Measurements from ENCODE around the gene ZNF560. TPM values are rescaled to one million over a fixed set of nuclear protein-coding genes. Genes with fewer than 3 reads are reported as not detected.
A peak's percentile ranks its signal among the peaks of the same experiment; 100 is the strongest.
"Not testable (repeated sequence)": the region's sequence is repeated elsewhere in the genome, so short reads cannot be mapped to it uniquely, and the experiment has no call there.

The ZNF560 gene
- not detected for total RNA-seq

- peaks cover 19% of the 10 kb centered on the region for H3K9me3 Mint-ChIP-seq
- ATAC-seq (no peak), DNase-seq (no peak)
- peak within 1 kb of the TSS; percentile 4 for H3K4me3 Mint-ChIP-seq
- peaks cover 5% of the 10 kb centered on the region for H3K4me1 Mint-ChIP-seq (ENCODE audit: low read depth)
- peaks cover 3% of the 10 kb centered on the region for H3K27me3 Mint-ChIP-seq (ENCODE audit: low read depth)
- no peaks in the 10 kb centered on the region for H3K36me3 Mint-ChIP-seq (ENCODE audit: insufficient read depth)
These were observed at the start of gene ZNF560 for GRCh38 chr19:9498183-9498902. ZNF560 (minus strand) TSS chr19:9498616; CDS start chr19:9475313, 23,303 bp downstream.

GRCh38 chr19:9547870-9548269 lies 49.5 kb upstream of the ZNF560 start:
- no peak for ATAC-seq
- Mint-ChIP-seq H3K9me3 (peaks cover 26% of the 10 kb centered on the region), H3K4me1 (ENCODE audit: low read depth) (no peaks in the 10 kb centered on the region), H3K36me3 (ENCODE audit: insufficient read depth) (peaks cover 6% of the 10 kb centered on the region), H3K4me3 (no peak overlapping the region), H3K27me3 (ENCODE audit: low read depth) (no peaks in the 10 kb centered on the region)
- no peak for DNase-seq

GRCh38 chr19:9541281-9541680 lies 42.9 kb upstream of the ZNF560 start:
- Mint-ChIP-seq H3K9me3 (peaks cover 15% of the 10 kb centered on the region), H3K4me1 (ENCODE audit: low read depth) (peaks cover 22% of the 10 kb centered on the region)
- not testable (repeated sequence) for ATAC-seq; H3K4me3 Mint-ChIP-seq; DNase-seq; H3K36me3 Mint-ChIP-seq (ENCODE audit: insufficient read depth); H3K27me3 Mint-ChIP-seq (ENCODE audit: low read depth)

- Mint-ChIP-seq H3K36me3 (ENCODE audit: insufficient read depth) (peaks cover 21% of the 10 kb centered on the region), H3K4me1 (ENCODE audit: low read depth) (peaks cover 22% of the 10 kb centered on the region), H3K9me3 (peaks cover 15% of the 10 kb centered on the region), H3K4me3 (peak overlapping the region; percentile 98)
- not testable (repeated sequence) for H3K27me3 Mint-ChIP-seq (ENCODE audit: low read depth); DNase-seq; ATAC-seq
These were observed 41.5 kb upstream of the ZNF560 start for GRCh38 chr19:9539921-9540320.

GRCh38 chr19:9539201-9539600 lies 40.8 kb upstream of the ZNF560 start:
- Mint-ChIP-seq H3K4me1 (ENCODE audit: low read depth) (peaks cover 22% of the 10 kb centered on the region), H3K4me3 (peak overlapping the region; percentile 98), H3K36me3 (ENCODE audit: insufficient read depth) (peaks cover 27% of the 10 kb centered on the region), H3K9me3 (peaks cover 15% of the 10 kb centered on the region)
- not testable (repeated sequence) for DNase-seq; ATAC-seq; H3K27me3 Mint-ChIP-seq (ENCODE audit: low read depth)

- Mint-ChIP-seq H3K9me3 (peaks cover 23% of the 10 kb centered on the region), H3K27me3 (ENCODE audit: low read depth) (no peaks in the 10 kb centered on the region), H3K36me3 (ENCODE audit: insufficient read depth) (peaks cover 34% of the 10 kb centered on the region), H3K4me3 (peak within 1 kb of the TSS; percentile 98), H3K4me1 (ENCODE audit: low read depth) (peaks cover 22% of the 10 kb centered on the region)
- DNase-seq (peak; percentile 80), ATAC-seq (peak; percentile 93 to 97)
These were observed 40.0 kb upstream of the ZNF560 start, which contains the start of gene ZNF426 for GRCh38 chr19:9538183-9539058. ZNF426 (minus strand) TSS chr19:9538645; CDS start chr19:9536232, 2,413 bp downstream.

GRCh38 chr19:9535934-9536333 lies 37.5 kb upstream of the ZNF560 start:
- Mint-ChIP-seq H3K36me3 (ENCODE audit: insufficient read depth) (peaks cover 58% of the 10 kb centered on the region), H3K9me3 (peaks cover 42% of the 10 kb centered on the region), H3K4me1 (ENCODE audit: low read depth) (peaks cover 22% of the 10 kb centered on the region), H3K27me3 (ENCODE audit: low read depth) (no peaks in the 10 kb centered on the region), H3K4me3 (peak overlapping the region; percentile 11)
- DNase-seq = no peak
- no peak for ATAC-seq

- H3K27me3 Mint-ChIP-seq (ENCODE audit: low read depth) = no peaks in the 10 kb centered on the region
- DNase-seq (no peak), ATAC-seq (peak; percentile 48 to 58)
- H3K4me1 Mint-ChIP-seq (ENCODE audit: low read depth) = no peaks in the 10 kb centered on the region
- H3K36me3 Mint-ChIP-seq (ENCODE audit: insufficient read depth) = peaks cover 83% of the 10 kb centered on the region
- H3K4me3 Mint-ChIP-seq = no peak overlapping the region
- peaks cover 51% of the 10 kb centered on the region for H3K9me3 Mint-ChIP-seq
These were observed 33.5 kb upstream of the ZNF560 start for GRCh38 chr19:9531933-9532332.

GRCh38 chr19:9528757-9529336 lies 30.4 kb upstream of the ZNF560 start:
- Mint-ChIP-seq H3K27me3 (ENCODE audit: low read depth) (no peaks in the 10 kb centered on the region), H3K4me1 (ENCODE audit: low read depth) (no peaks in the 10 kb centered on the region), H3K36me3 (ENCODE audit: insufficient read depth) (peaks cover 76% of the 10 kb centered on the region), H3K9me3 (peaks cover 64% of the 10 kb centered on the region), H3K4me3 (no peak overlapping the region)
- no peak for DNase-seq
- ATAC-seq = no peak

GRCh38 chr19:9523885-9524474 lies 25.6 kb upstream of the ZNF560 start:
- H3K4me1 Mint-ChIP-seq (ENCODE audit: low read depth) = no peaks in the 10 kb centered on the region
- no peak overlapping the region for H3K4me3 Mint-ChIP-seq
- H3K36me3 Mint-ChIP-seq (ENCODE audit: insufficient read depth) = peaks cover 39% of the 10 kb centered on the region
- H3K9me3 Mint-ChIP-seq = peaks cover 43% of the 10 kb centered on the region
- DNase-seq (no peak), ATAC-seq (no peak)
- H3K27me3 Mint-ChIP-seq (ENCODE audit: low read depth) = no peaks in the 10 kb centered on the region

GRCh38 chr19:9507285-9507684 lies 8.9 kb upstream of the ZNF560 start:
- peaks cover 49% of the 10 kb centered on the region for H3K9me3 Mint-ChIP-seq
- no peak for DNase-seq
- H3K4me3 Mint-ChIP-seq = no peak overlapping the region
- H3K4me1 Mint-ChIP-seq (ENCODE audit: low read depth) = no peaks in the 10 kb centered on the region
- no peak for ATAC-seq
- no peaks in the 10 kb centered on the region for H3K27me3 Mint-ChIP-seq (ENCODE audit: low read depth)
- H3K36me3 Mint-ChIP-seq (ENCODE audit: insufficient read depth) = peaks cover 4% of the 10 kb centered on the region

- Mint-ChIP-seq H3K36me3 (ENCODE audit: insufficient read depth) (no peaks in the 10 kb centered on the region), H3K27me3 (ENCODE audit: low read depth) (peaks cover 3% of the 10 kb centered on the region), H3K9me3 (peaks cover 25% of the 10 kb centered on the region), H3K4me3 (no peak overlapping the region), H3K4me1 (ENCODE audit: low read depth) (peaks cover 5% of the 10 kb centered on the region)
- ATAC-seq (no peak), DNase-seq (no peak)
These were observed 2.4 kb upstream of the ZNF560 start for GRCh38 chr19:9500796-9501195.

- Mint-ChIP-seq H3K36me3 (ENCODE audit: insufficient read depth) (no peaks in the 10 kb centered on the region), H3K9me3 (peaks cover 15% of the 10 kb centered on the region), H3K27me3 (ENCODE audit: low read depth) (peaks cover 3% of the 10 kb centered on the region), H3K4me1 (ENCODE audit: low read depth) (peaks cover 5% of the 10 kb centered on the region), H3K4me3 (no peak overlapping the region)
- no peak for ATAC-seq
- DNase-seq = no peak
These were observed 4.3 kb downstream of the ZNF560 start for GRCh38 chr19:9494096-9494495.

GRCh38 chr19:9487016-9487415 lies 11.4 kb downstream of the ZNF560 start:
- H3K4me1 Mint-ChIP-seq (ENCODE audit: low read depth) = no peaks in the 10 kb centered on the region
- H3K9me3 Mint-ChIP-seq = peaks cover 37% of the 10 kb centered on the region
- peaks cover 2% of the 10 kb centered on the region for H3K36me3 Mint-ChIP-seq (ENCODE audit: insufficient read depth)
- ATAC-seq (no peak), DNase-seq (no peak)
- H3K4me3 Mint-ChIP-seq = no peak overlapping the region
- H3K27me3 Mint-ChIP-seq (ENCODE audit: low read depth) = no peaks in the 10 kb centered on the region
